HepG2 (cell line): ENCODE measurements around the gene DEPDC5. TPM values are rescaled to one million over a fixed set of nuclear protein-coding genes. Genes with fewer than 3 reads are reported as not detected.

ENCODE experiments used
- ATAC-seq: fragments of 200-7000 bp; cut with Tn5 transposase; 3 replicates; pipeline ENCODE4 v1.9.1; 2020; ENCODE audit warnings: mild to moderate bottlenecking, moderate library complexity
- BruUV-seq: library from RNA; stranded (reverse); fragments of 400-500 nt; replicated peaks from 2 replicates; lab custom pipeline; 2021; lab: Mats Ljungman, UMichigan
- CTCF ChIA-PET: fragments of 300-600 bp; formaldehyde crosslinking; extraction: SDS; loops from one replicate; lab custom pipeline; 2021; ENCODE audit warnings: low total read pairs, inconsistent platforms, low intra/inter-chr PET ratio; lab: Yijun Ruan, JAX
- POLR2A ChIA-PET: fragments of 350-600 bp; sonication (Branson Sonifier 250); formaldehyde crosslinking; loops from one replicate; lab custom pipeline; 2020; ENCODE audit warnings: antibody characterized with exemption, inconsistent platforms; lab: Yijun Ruan, JAX
- DNase-seq: peaks from one replicate; pipeline ENCODE4 v3.0.0-alpha.2; 2015; ENCODE audit warnings: low spot score
- FAIRE-seq: peaks from 3 replicates; lab custom pipeline; 2011; peaks lifted over from hg19 to GRCh38; lab: Jason Lieb, UNC
- H2AFZ ChIP-seq: one replicate; pipeline ENCODE4 v1.6.1; 2011; ENCODE audit warnings: low read length, inconsistent platforms
- H3K27ac ChIP-seq: fragments of 300-600 bp; 3 replicates; pipeline ENCODE4 v1.8.0; 2011; ENCODE audit warnings: mixed run types, mild to moderate bottlenecking, mixed read lengths, low read length, inconsistent platforms; ENCODE audit not compliant: insufficient read depth; ENCODE audit errors: extremely low read length
- H3K27me3 ChIP-seq, 2 experiments: fragments of 200-600 bp in 1 of 2; 2 replicates in 1 of 2; 3 replicates in 1 of 2; pipeline versions ENCODE4 v1.6.0 to v1.8.0; 2011; ENCODE audit warnings: low read length in 2 of 2, mild to moderate bottlenecking in 2 of 2, moderate library complexity in 2 of 2, inconsistent platforms in 1 of 2; ENCODE audit not compliant: insufficient read depth in 2 of 2, control insufficient read depth in 1 of 2
- H3K36me3 ChIP-seq, 2 experiments: fragments of 200-600 bp in 1 of 2; replicated peaks in 1 of 2; 2 replicates in 1 of 2; 3 replicates in 1 of 2; pipeline versions ENCODE4 v1.5.1 to v1.8.0; 2011; ENCODE audit warnings: low read length in 2 of 2, inconsistent platforms in 1 of 2; ENCODE audit not compliant: insufficient read depth in 2 of 2, control insufficient read depth in 1 of 2
- H3K4me1 ChIP-seq: 2 replicates; pipeline ENCODE4 v1.5.1; 2012; ENCODE audit warnings: low read length, inconsistent platforms; ENCODE audit not compliant: insufficient read depth
- H3K4me2 ChIP-seq: 2 replicates; pipeline ENCODE4 v1.6.0; 2011; ENCODE audit warnings: low read depth, low read length, inconsistent platforms
- H3K4me3 ChIP-seq, 3 experiments: fragments of 200-600 bp in 1 of 3; sonication (generic), shearing (Covaris generic) in 1 of 3; replicated peaks in 1 of 3; 2 replicates each; pipeline ENCODE4 v1.5.1; 2011 to 2016; ENCODE audit warnings: low read length in 3 of 3, inconsistent platforms in 2 of 3, low read depth in 2 of 3, mild to moderate bottlenecking in 2 of 3, control low read depth in 1 of 3, mixed read lengths in 1 of 3; ENCODE audit not compliant: insufficient read depth in 1 of 3
- H3K79me2 ChIP-seq: one replicate; pipeline ENCODE4 v1.6.1; 2011; ENCODE audit warnings: low read length, inconsistent platforms; ENCODE audit not compliant: insufficient read depth
- H3K9ac ChIP-seq: 2 replicates; pipeline ENCODE4 v1.6.0; 2011; ENCODE audit warnings: mild to moderate bottlenecking, low read depth, low read length, inconsistent platforms; ENCODE audit not compliant: insufficient read depth
- H3K9me3 ChIP-seq: 2 replicates; pipeline ENCODE4 v1.5.1; 2012; ENCODE audit warnings: mild to moderate bottlenecking, low read length
- H4K20me1 ChIP-seq: 2 replicates; pipeline ENCODE4 v1.6.0; 2011; ENCODE audit warnings: inconsistent platforms, mild to moderate bottlenecking, low read length, moderate library complexity; ENCODE audit not compliant: insufficient read depth
- DRAP1 ChIP-seq: IDR thresholded peaks from 2 replicates; pipeline ENCODE4 v1.6.1; 2016; ENCODE audit warnings: missing genetic modification reagents, missing compliant biosample characterization
- ETV5 ChIP-seq: IDR thresholded peaks from 2 replicates; pipeline ENCODE4 v1.6.1; 2018; ENCODE audit warnings: missing biosample characterization, missing genetic modification reagents, inconsistent platforms, borderline replicate concordance
- PAX8 ChIP-seq: sonication (generic); formaldehyde crosslinking; IDR thresholded peaks from 2 replicates; pipeline ENCODE4 v1.8.0; 2022; ENCODE audit warnings: mild to moderate bottlenecking, missing genetic modification reagents, borderline replicate concordance
- THAP11 ChIP-seq: IDR thresholded peaks from 2 replicates; pipeline ENCODE4 v1.6.1; 2016; ENCODE audit warnings: missing biosample characterization, missing genetic modification reagents
- ZBTB37 ChIP-seq: sonication (generic); formaldehyde crosslinking; IDR thresholded peaks from 2 replicates; pipeline ENCODE4 v1.4.0; 2020; ENCODE audit warnings: mild to moderate bottlenecking, missing genetic modification reagents
- ZHX2 ChIP-seq, 2 experiments: sonication (generic) in 1 of 2; formaldehyde crosslinking in 1 of 2; IDR thresholded peaks; 2 replicates each; pipeline versions ENCODE4 v1.6.1 to v1.9.0; 2014 to 2022; ENCODE audit warnings: antibody characterized with exemption in 1 of 2, borderline replicate concordance in 1 of 2, inconsistent platforms in 1 of 2, low read depth in 1 of 2, missing genetic modification reagents in 1 of 2
- ZKSCAN1 ChIP-seq: fragments of 150-350 bp; IDR thresholded peaks from 2 replicates; pipeline ENCODE4 v1.6.1; 2014; ENCODE audit warnings: low read length
- ZMYM3 ChIP-seq: sonication (generic); formaldehyde crosslinking; IDR thresholded peaks from 2 replicates; pipeline ENCODE4 v1.5.1; 2020; ENCODE audit warnings: mild to moderate bottlenecking, missing genetic modification reagents
- ZNF430 ChIP-seq: sonication (generic); formaldehyde crosslinking; IDR thresholded peaks from 2 replicates; pipeline ENCODE4 v1.9.0; 2021; ENCODE audit warnings: mild to moderate bottlenecking, missing genetic modification reagents
- WGBS: methylation state at CpG from one replicate; pipeline ENCODE4 v1.1.6; 2017; ENCODE audit warnings: low lambda C conversion rate; 5-methylcytosine and 5-hydroxymethylcytosine counted together
- in situ Hi-C: cut with HindIII; loops from 2 replicates; pipeline ENCODE4 v1.10.0; 2017; ENCODE audit warnings: low pct_unique_long_range_greater_than_20kb; ENCODE audit not compliant: extremely low pct_ligation_motif_present
- intact Hi-C: fragments of 100-400 bp; cut with micrococcal nuclease; formaldehyde crosslinking; loops from one replicate; pipeline ENCODE4 v1.10.0; 2022; ENCODE audit not compliant: unreplicated experiment
- polyA plus RNA-seq, 8 experiments: library from polyadenylated mRNA; depleted of rRNA in 3 of 8; stranded (reverse) in 7 of 8; unstranded in 1 of 8; fragments of >200 nt; fragmentation: Illumina TruSeq in 4 of 8; extraction: Trizol in 4 of 8; gene quantifications; 2 replicates each; pipeline versions ENCODE4 v1.2.1 to v1.2.3, GENCODE V29; 2011 to 2016; ENCODE audit warnings: low read depth in 4 of 8, missing spikeins in 1 of 8, mixed read lengths in 1 of 8; ENCODE audit not compliant: insufficient read depth in 1 of 8
- total RNA-seq, 5 experiments: library from RNA; depleted of rRNA; stranded (reverse); fragments of >200 nt; fragmentation: Illumina TruSeq; extraction: Trizol; gene quantifications; 2 replicates each; pipeline ENCODE4 v1.2.3, GENCODE V29; 2016; ENCODE audit warnings: low read depth in 1 of 5
- TF ChIP-seq, protein P1 (sequence below): sonication (generic); formaldehyde crosslinking; IDR thresholded peaks from 2 replicates; pipeline ENCODE4 v1.8.0; 2022; ENCODE audit warnings: missing genetic modification reagents, low read depth, mild to moderate bottlenecking, borderline replicate concordance
- TF ChIP-seq, protein P2 (sequence below): sonication (generic); formaldehyde crosslinking; IDR thresholded peaks from 2 replicates; pipeline ENCODE4 v1.5.1; 2020; ENCODE audit warnings: mild to moderate bottlenecking, missing genetic modification reagents, moderate library complexity

Gene DEPDC5
- total and polyA plus RNA-seq, 2 of the 13 experiments (the other 11 are each of a cell fraction or from before 2014, with no cell fraction given), result 9.8 to 12.4 TPM

DNA sequence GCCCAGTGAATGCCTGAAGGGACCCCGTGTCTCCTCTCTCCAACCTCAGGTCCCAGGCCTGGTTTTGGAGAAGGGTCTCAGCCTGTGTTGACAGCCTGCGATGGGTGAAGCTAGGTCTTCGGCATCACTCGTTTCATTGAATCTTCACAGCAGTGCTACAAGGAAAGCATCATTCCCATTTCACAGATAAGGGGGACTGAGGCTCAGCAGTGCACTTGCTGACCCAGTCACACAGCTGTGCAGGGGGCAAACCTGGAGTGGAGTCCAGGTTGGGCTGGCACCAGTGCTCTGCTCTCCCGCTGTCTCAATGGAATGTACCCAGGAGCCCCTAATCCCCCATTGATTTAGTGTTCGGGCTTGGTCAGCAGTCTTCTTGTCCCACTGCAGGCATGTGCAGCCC lies 179.6 kb downstream of the DEPDC5 start:
- POLR2A ChIA-PET, result interaction anchor here (1.5 to 2.1 kb wide), 2 partner anchors 12 to 16 kb away, joined by 4 read pairs; partner anchors contain the start of gene YWHAH
- Histone ChIP-seq H2AFZ (no peak overlapping the region), H4K20me1 (no peaks in the 10 kb centered on the region), H3K4me1 (peaks cover 39% of the 10 kb centered on the region), H3K36me3 (no peaks in the 10 kb centered on the region), H3K9me3 (no peaks in the 10 kb centered on the region), H3K4me2 (no peak overlapping the region), H3K27ac (no peak overlapping the region), H3K79me2 (no peaks in the 10 kb centered on the region), H3K4me3 (no peak overlapping the region), H3K27me3 (peaks cover 0 to 16% of the 10 kb centered on the region in 2 experiments; a peak in 3 of 5 replicates), H3K9ac (no peak overlapping the region)
- CTCF ChIA-PET, result no interaction called here
- FAIRE-seq, result no peak
- 88% methylated on average over 4 of the region's 6 CpGs for WGBS
- DNase-seq, result no peak
- in situ Hi-C loops, result no loop called here
- no peak for ATAC-seq
- intact Hi-C loops, result no loop called here
- no TSS peak for BruUV-seq
- TF ChIP-seq, protein P1, sequence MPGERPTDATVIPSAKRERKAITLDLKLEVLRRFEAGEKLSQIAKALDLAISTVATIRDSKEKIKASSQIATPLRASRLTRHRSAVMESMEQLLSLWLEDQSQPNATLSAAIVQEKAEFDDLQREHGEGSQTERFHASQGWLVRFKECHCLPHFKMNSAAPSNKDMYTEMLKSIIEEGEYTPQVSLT (CRISPR knock-in tag), result no peak
- TF ChIP-seq ZNF430 (CRISPR knock-in tag), result no peak
- TF ChIP-seq PAX8 (CRISPR knock-in tag), result no peak
- TF ChIP-seq ETV5 (CRISPR knock-in tag), result no peak
- no peak for TF ChIP-seq DRAP1 (CRISPR knock-in tag)
- no peak for TF ChIP-seq ZHX2 (IDR thresholded peaks at IDR 0.05; ENCODE audit: low read depth)
- TF ChIP-seq ZHX2 (CRISPR knock-in tag; IDR thresholded peaks at IDR 0.05; ENCODE audit: borderline replicate concordance), result no peak
- TF ChIP-seq ZBTB37 (CRISPR knock-in tag), result no peak
- no peak for TF ChIP-seq ZKSCAN1
- TF ChIP-seq THAP11 (CRISPR knock-in tag), result no peak
- TF ChIP-seq, protein P2, sequence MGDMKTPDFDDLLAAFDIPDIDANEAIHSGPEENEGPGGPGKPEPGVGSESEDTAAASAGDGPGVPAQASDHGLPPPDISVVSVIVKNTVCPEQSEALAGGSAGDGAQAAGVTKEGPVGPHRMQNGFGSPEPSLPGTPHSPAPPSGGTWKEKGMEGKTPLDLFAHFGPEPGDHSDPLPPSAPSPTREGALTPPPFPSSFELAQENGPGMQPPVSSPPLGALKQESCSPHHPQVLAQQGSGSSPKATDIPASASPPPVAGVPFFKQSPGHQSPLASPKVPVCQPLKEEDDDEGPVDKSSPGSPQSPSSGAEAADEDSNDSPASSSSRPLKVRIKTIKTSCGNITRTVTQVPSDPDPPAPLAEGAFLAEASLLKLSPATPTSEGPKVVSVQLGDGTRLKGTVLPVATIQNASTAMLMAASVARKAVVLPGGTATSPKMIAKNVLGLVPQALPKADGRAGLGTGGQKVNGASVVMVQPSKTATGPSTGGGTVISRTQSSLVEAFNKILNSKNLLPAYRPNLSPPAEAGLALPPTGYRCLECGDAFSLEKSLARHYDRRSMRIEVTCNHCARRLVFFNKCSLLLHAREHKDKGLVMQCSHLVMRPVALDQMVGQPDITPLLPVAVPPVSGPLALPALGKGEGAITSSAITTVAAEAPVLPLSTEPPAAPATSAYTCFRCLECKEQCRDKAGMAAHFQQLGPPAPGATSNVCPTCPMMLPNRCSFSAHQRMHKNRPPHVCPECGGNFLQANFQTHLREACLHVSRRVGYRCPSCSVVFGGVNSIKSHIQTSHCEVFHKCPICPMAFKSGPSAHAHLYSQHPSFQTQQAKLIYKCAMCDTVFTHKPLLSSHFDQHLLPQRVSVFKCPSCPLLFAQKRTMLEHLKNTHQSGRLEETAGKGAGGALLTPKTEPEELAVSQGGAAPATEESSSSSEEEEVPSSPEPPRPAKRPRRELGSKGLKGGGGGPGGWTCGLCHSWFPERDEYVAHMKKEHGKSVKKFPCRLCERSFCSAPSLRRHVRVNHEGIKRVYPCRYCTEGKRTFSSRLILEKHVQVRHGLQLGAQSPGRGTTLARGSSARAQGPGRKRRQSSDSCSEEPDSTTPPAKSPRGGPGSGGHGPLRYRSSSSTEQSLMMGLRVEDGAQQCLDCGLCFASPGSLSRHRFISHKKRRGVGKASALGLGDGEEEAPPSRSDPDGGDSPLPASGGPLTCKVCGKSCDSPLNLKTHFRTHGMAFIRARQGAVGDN, result no peak
- 0 out of 2 replicates have a peak, but pooled peaks have one; percentile 24 for TF ChIP-seq ZMYM3 (CRISPR knock-in tag)
